ENCODE data around the gene TST.

The TST gene

GRCh38 chr22:36979016-36979910, 40.0 kb downstream of the TST start:
- DNase-seq: no peak

- peak; percentile 84 for DNase-seq
Observed at GRCh38 chr22:36977947-36978660, 41.1 kb downstream of the TST start.

GRCh38 chr22:36977401-36977861, 41.8 kb downstream of the TST start:
- DNase-seq: peak; percentile 32

- DNase-seq: no peak
Observed at GRCh38 chr22:36976606-36977005, 42.6 kb downstream of the TST start.

- DNase-seq: no peak
Observed at GRCh38 chr22:36971341-36972125, 47.7 kb downstream of the TST start.

- no peak for DNase-seq
Observed at GRCh38 chr22:36968249-36968964, 50.8 kb downstream of the TST start.

GRCh38 chr22:36966851-36967540, 52.3 kb downstream of the TST start:
- DNase-seq: no peak

- DNase-seq: no peak
Observed at GRCh38 chr22:36965696-36966095, 53.6 kb downstream of the TST start.

GRCh38 chr22:36964106-36964505, 55.1 kb downstream of the TST start:
- no peak for DNase-seq

GRCh38 chr22:36963302-36963701, 55.9 kb downstream of the TST start:
- no peak for DNase-seq

- no peak for DNase-seq
Observed at GRCh38 chr22:36961626-36962025, 57.6 kb downstream of the TST start.
